ENCODE results near the gene DYNLRB2. TPM values are rescaled to one million over a fixed set of nuclear protein-coding genes. Genes with fewer than 3 reads are reported as not detected.

The DYNLRB2 gene
- total RNA-seq, 5 donors from 2014 or later (not counting 1 experiment from before 2014, with no cell fraction given) = 0.88 TPM; not detected in 4

DNA sequence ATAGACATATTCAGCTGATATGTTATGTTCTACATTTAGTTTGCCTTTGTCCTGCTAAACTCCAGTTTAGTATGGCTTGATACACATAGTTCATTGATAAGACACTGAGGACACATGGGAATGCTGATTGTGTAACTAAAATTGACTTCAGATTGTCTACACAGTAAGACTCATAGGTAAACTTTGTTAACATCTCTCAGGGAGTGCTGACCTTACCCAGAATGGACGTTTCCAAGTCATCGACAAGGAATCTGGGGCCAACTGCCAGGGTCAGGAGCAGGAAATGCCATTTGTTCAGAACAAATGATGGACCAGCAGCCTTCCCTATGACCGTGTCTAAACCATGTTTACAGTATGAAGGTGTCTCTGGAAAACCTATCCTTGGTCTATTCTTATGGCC is 58.7 kb downstream of the DYNLRB2 start:
- Mint-ChIP-seq H3K36me3 (peaks cover 37% of the 10 kb centered on the region), H3K27me3 (no peaks in the 10 kb centered on the region), H3K4me1 (no peaks in the 10 kb centered on the region), H3K9me3 (peaks cover 0 to 15% (median 7%) of the 10 kb centered on the region in 3 donors), H3K27ac (no peak overlapping the region), H3K4me3 (no peak overlapping the region)
- no peaks in the 10 kb centered on the region for H3K9me3 ChIP-seq
- ChIA-PET POLR2A (no interaction called here), CTCF (no interaction called here)
- H3K27ac ChIP-seq (ENCODE audit: low read length) = no peak overlapping the region
- no peaks in the 10 kb centered on the region for H3K27me3 ChIP-seq (replicated peaks in 1 of 2; ENCODE audit: control insufficient read depth in 2 of 2, extremely low read depth in 1 of 2, insufficient read depth in 2 of 2, low read length in 1 of 2)
- WGBS (ENCODE audit: insufficient coverage) = 100% methylated on average over 3 of the region's 3 CpGs
- DNase-seq = no peak
- H3K4me1 ChIP-seq (ENCODE audit: control insufficient read depth in 1 of 2, extremely low read depth in 1 of 2, insufficient read depth in 2 of 2, low read length in 2 of 2) = no peaks in the 10 kb centered on the region
- peaks cover 0 to 4% of the 10 kb centered on the region in 2 donors for H3K36me3 ChIP-seq (ENCODE audit: control insufficient read depth in 2 of 2, extremely low read depth in 1 of 2, insufficient read depth in 1 of 2, low read length in 1 of 2)
- no peak overlapping the region for H3K4me3 ChIP-seq (ENCODE audit: control insufficient read depth in 1 of 2, extremely low read depth in 1 of 2, low read length in 1 of 2)
- ATAC-seq (replicated peaks in 1 of 4) = no peak
